Thymus (tissue), 11 donors: ENCODE results near the gene CFAP68. TPM values are rescaled to one million over a fixed set of nuclear protein-coding genes. Genes with fewer than 3 reads are reported as not detected.
A peak's percentile ranks its signal among the peaks of the same experiment; 100 is the strongest.

ENCODE experiments used
- DNase-seq, 9 donors: peaks; one replicate each; pipeline ENCODE4 v3.0.0-alpha.2; 2013; ENCODE audit warnings: low spot score in 9 of 9, low read depth in 6 of 9, missing footprints in 1 of 9
- H3K27ac ChIP-seq, 2 donors: one replicate each; pipeline ENCODE4 v1.5.1; 2013; ENCODE audit warnings: control low read depth in 1 of 2, low read depth in 1 of 2, low read length in 1 of 2, mild to moderate bottlenecking in 1 of 2, moderate library complexity in 1 of 2
- H3K27me3 ChIP-seq, 2 donors: one replicate each; pipeline ENCODE4 v1.5.1; 2013; ENCODE audit warnings: low read length in 1 of 2; ENCODE audit not compliant: control insufficient read depth in 2 of 2, insufficient read depth in 1 of 2
- H3K36me3 ChIP-seq, 2 donors: one replicate each; pipeline ENCODE4 v1.5.1; 2013; ENCODE audit warnings: low read length in 1 of 2, mild to moderate bottlenecking in 1 of 2, moderate library complexity in 1 of 2; ENCODE audit not compliant: control insufficient read depth in 2 of 2, insufficient read depth in 2 of 2
- H3K4me1 ChIP-seq, 2 donors: one replicate each; pipeline ENCODE4 v1.5.1; 2013; ENCODE audit warnings: low read length in 2 of 2; ENCODE audit not compliant: control insufficient read depth in 2 of 2, insufficient read depth in 2 of 2
- H3K4me3 ChIP-seq, 2 donors: one replicate each; pipeline ENCODE4 v1.5.1; 2013; ENCODE audit warnings: low read length in 2 of 2, control low read depth in 1 of 2, mild to moderate bottlenecking in 1 of 2
- H3K9me3 ChIP-seq, 2 donors: one replicate each; pipeline ENCODE4 v1.5.1; 2013; ENCODE audit warnings: low read length in 1 of 2, mild to moderate bottlenecking in 1 of 2; ENCODE audit not compliant: control insufficient read depth in 2 of 2, insufficient read depth in 1 of 2
- WGBS: extraction: QIAGEN DNeasy Blood & Tissue Kit; methylation state at CpG from one replicate; pipeline ENCODE4 v1.1.7; 2013; 5-methylcytosine and 5-hydroxymethylcytosine counted together
- polyA plus RNA-seq: library from polyadenylated mRNA; stranded (reverse); fragments of 200-250 nt; gene quantifications from one replicate; pipeline ENCODE4 v1.2.3, GENCODE V29; 2013
- total RNA-seq: library from RNA; stranded (reverse); fragments of 120-200 nt; gene quantifications from one replicate; pipeline ENCODE4 v1.2.4, GENCODE V29; 2013
- donor health status: healthy.

Gene CFAP68
- total and polyA plus RNA-seq, 2 donors = 24.0 to 36.4 TPM

- no peak for DNase-seq
- no peaks in the 10 kb centered on the region for H3K9me3 ChIP-seq
- no peaks in the 10 kb centered on the region for H3K36me3 ChIP-seq
- H3K27ac ChIP-seq = peak overlapping the region in 1 of 2 donors; percentile 2
- peaks cover 9 to 53% of the 10 kb centered on the region in 2 donors for H3K27me3 ChIP-seq
- H3K4me1 ChIP-seq = peaks cover 0 to 7% of the 10 kb centered on the region in 2 donors
- H3K4me3 ChIP-seq = no peak overlapping the region
- 85% methylated on average over 9 of the region's 9 CpGs for WGBS
These were observed 31.6 kb downstream of the CFAP68 start for GRCh38 chr11:111910676-111911562.

- WGBS = 72% methylated on average over 17 of the region's 17 CpGs
- Histone ChIP-seq H3K36me3 (no peaks in the 10 kb centered on the region), H3K4me3 (no peak within 1 kb of the TSS), H3K27me3 (peaks cover 9 to 57% of the 10 kb centered on the region in 2 donors), H3K27ac (peak within 1 kb of the TSS in 1 of 2 donors; percentile 9), H3K4me1 (peaks cover 0 to 7% of the 10 kb centered on the region in 2 donors), H3K9me3 (no peaks in the 10 kb centered on the region)
- peak in 1 of 9 donors; percentile 7 for DNase-seq
These were observed 32.4 kb downstream of the CFAP68 start, which contains the start of gene CRYAB for GRCh38 chr11:111911563-111912401. TSS of gene CRYAB (minus strand) at chr11:111911770. CDS start at chr11:111911724, 46 bp downstream.

- peaks cover 0 to 7% of the 10 kb centered on the region in 2 donors for H3K4me1 ChIP-seq
- peaks cover 9 to 57% of the 10 kb centered on the region in 2 donors for H3K27me3 ChIP-seq
- H3K36me3 ChIP-seq = no peaks in the 10 kb centered on the region
- no peak for DNase-seq
- no peak within 1 kb of the TSS for H3K4me3 ChIP-seq
- peak within 1 kb of the TSS in 1 of 2 donors; percentile 9 for H3K27ac ChIP-seq
- no peaks in the 10 kb centered on the region for H3K9me3 ChIP-seq
- WGBS = 17% methylated on average over 26 of the region's 26 CpGs
These were observed 33.2 kb downstream of the CFAP68 start, which contains the start of gene HSPB2 for GRCh38 chr11:111912535-111912934. TSS of gene HSPB2 (plus strand) at chr11:111912734. CDS start at chr11:111912830, 96 bp downstream.

- WGBS = 88% methylated on average over 24 of the region's 24 CpGs
- no peaks in the 10 kb centered on the region for H3K36me3 ChIP-seq
- peaks cover 0 to 7% of the 10 kb centered on the region in 2 donors for H3K4me1 ChIP-seq
- no peak overlapping the region for H3K27ac ChIP-seq
- H3K9me3 ChIP-seq = no peaks in the 10 kb centered on the region
- peaks cover 9 to 57% of the 10 kb centered on the region in 2 donors for H3K27me3 ChIP-seq
- no peak overlapping the region for H3K4me3 ChIP-seq
- no peak for DNase-seq
These were observed 33.9 kb downstream of the CFAP68 start for GRCh38 chr11:111913031-111913861.

GRCh38 chr11:111913997-111914396 is 34.7 kb downstream of the CFAP68 start:
- DNase-seq = no peak
- Histone ChIP-seq H3K27me3 (peaks cover 9 to 55% of the 10 kb centered on the region in 2 donors), H3K27ac (no peak overlapping the region), H3K4me1 (peaks cover 0 to 11% of the 10 kb centered on the region in 2 donors), H3K9me3 (no peaks in the 10 kb centered on the region), H3K4me3 (no peak overlapping the region), H3K36me3 (no peaks in the 10 kb centered on the region)
- 88% methylated on average over 4 of the region's 4 CpGs for WGBS

GRCh38 chr11:111916768-111917167 is 37.4 kb downstream of the CFAP68 start:
- DNase-seq = no peak
- Histone ChIP-seq H3K4me1 (peaks cover 0 to 14% of the 10 kb centered on the region in 2 donors), H3K36me3 (no peaks in the 10 kb centered on the region), H3K27ac (no peak overlapping the region), H3K9me3 (no peaks in the 10 kb centered on the region), H3K27me3 (peaks cover 9 to 37% of the 10 kb centered on the region in 2 donors), H3K4me3 (no peak overlapping the region)
- WGBS = 97% methylated on average over 1 of the region's 1 CpG

- WGBS = 93% methylated on average over 2 of the region's 2 CpGs
- Histone ChIP-seq H3K36me3 (no peaks in the 10 kb centered on the region), H3K4me3 (no peak overlapping the region), H3K4me1 (peaks cover 0 to 10% of the 10 kb centered on the region in 2 donors), H3K9me3 (no peaks in the 10 kb centered on the region), H3K27me3 (peaks cover 8 to 32% of the 10 kb centered on the region in 2 donors), H3K27ac (no peak overlapping the region)
- no peak for DNase-seq
These were observed 38.0 kb downstream of the CFAP68 start for GRCh38 chr11:111917312-111917711.

GRCh38 chr11:111917788-111918187 is 38.4 kb downstream of the CFAP68 start:
- Histone ChIP-seq H3K9me3 (no peaks in the 10 kb centered on the region), H3K27ac (peak overlapping the region; percentile 15 to 32), H3K4me1 (peaks cover 0 to 7% of the 10 kb centered on the region in 2 donors), H3K36me3 (no peaks in the 10 kb centered on the region), H3K27me3 (peaks cover 4 to 27% of the 10 kb centered on the region in 2 donors), H3K4me3 (no peak overlapping the region)
- DNase-seq = no peak
- 97% methylated on average over 3 of the region's 3 CpGs for WGBS
